ENCODE data around the gene C7orf25. TPM values are rescaled to one million over a fixed set of nuclear protein-coding genes. Genes with fewer than 3 reads are reported as not detected.

The C7orf25 gene
- total RNA-seq, 1 donor from 2014 or later = 5.9 TPM

DNA sequence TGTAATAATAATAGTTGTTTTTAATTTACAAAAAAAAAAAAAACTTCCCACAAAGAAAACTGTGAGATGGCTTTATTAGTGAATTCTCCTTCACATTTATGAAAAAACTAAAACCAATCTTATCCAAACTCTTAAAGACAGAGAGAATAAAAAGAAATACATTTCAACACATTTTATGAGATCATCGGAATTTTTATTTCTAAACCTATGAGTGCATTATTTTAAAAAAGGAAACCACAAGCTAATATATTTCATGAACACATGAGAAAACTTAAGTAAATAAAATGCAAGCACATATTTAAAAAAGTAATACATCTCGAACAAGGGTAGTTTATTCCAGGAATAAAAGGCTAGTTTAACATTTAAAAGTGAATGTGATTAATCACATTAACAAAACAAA is 31.5 kb downstream of the C7orf25 start:
- DNase-seq (ENCODE audit: low spot score) = no peak

DNA sequence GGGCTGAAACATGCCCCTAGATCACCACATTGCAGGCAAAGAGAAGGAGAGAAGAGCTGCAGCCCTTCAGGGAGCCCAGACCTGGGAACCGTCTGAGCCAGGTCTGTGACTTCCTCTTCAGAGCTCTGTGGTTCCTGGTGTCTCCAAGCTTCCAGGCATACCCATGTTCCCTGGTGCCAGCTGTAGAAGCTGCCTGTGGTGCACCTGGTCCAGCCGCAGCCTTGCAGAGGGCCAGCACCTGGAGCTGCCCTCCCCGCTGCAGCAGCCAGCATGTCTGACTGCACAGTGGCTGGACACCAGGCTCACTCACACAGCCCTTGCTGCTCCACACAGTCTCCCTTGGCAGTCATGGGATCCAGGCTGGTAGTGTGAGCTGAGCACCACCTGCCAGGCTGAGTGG is 33.6 kb downstream of the C7orf25 start:
- DNase-seq (ENCODE audit: low spot score) = no peak

DNA sequence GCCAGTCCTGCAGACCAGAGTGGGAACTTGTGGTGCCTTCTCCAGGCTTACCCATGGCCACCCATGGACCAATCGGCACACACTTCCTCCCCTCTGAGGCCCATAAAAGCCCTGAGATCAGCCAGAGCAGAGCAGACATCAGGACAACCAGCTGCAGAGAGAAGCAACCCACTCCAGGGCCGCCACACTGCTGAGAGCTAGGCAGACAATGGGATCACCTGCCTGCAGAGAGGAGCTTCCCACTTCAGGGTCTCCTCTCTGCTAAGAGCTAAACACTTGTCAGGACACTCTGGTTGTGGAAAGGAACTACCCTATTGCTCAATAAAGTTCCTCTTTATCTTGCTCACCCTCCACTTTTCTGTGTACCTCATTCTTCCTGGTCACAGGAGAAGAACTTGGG is 34.0 kb downstream of the C7orf25 start:
- DNase-seq (ENCODE audit: low spot score) = no peak

DNA sequence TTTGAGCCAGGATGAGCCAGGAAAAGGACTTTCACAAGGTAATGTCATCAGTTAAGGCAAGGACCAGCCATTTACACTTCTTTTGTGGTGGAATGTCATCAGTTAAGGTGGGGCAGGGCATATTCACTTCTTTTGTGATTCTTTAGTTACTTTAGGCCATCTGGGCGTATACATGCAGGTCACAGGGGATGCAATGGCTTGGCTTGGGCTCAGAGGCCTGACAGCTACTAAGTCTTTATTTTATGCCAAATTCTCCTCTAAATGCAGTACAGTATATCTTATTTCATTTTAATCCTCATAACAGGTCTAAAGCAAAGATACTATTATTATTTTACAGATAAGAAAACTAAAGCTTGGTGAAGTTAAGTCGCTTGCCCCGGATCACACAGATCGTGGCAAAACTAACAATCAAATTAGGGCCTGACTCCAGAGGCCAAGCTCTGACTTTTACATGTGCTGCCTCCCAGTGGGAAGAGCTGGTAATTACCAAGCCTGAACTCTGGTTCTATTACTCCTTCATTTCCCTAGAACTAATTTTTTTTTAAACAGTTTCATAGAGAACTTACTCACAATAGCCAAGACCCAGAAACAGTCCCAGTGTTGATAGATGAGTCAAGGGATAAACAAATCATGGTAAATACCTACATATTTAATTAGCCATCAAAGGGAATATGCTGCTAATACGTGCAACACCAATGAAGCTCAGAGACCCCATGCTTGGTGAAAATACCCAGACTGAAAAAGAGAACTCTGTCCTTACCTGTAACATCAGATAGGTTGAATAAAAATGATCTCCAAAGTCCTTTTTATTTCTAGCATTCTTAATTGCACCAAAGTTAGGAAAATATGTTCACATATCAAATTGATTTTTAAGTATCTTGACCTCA is 35.4 kb downstream of the C7orf25 start:
- no peak for DNase-seq (ENCODE audit: low spot score)

DNA sequence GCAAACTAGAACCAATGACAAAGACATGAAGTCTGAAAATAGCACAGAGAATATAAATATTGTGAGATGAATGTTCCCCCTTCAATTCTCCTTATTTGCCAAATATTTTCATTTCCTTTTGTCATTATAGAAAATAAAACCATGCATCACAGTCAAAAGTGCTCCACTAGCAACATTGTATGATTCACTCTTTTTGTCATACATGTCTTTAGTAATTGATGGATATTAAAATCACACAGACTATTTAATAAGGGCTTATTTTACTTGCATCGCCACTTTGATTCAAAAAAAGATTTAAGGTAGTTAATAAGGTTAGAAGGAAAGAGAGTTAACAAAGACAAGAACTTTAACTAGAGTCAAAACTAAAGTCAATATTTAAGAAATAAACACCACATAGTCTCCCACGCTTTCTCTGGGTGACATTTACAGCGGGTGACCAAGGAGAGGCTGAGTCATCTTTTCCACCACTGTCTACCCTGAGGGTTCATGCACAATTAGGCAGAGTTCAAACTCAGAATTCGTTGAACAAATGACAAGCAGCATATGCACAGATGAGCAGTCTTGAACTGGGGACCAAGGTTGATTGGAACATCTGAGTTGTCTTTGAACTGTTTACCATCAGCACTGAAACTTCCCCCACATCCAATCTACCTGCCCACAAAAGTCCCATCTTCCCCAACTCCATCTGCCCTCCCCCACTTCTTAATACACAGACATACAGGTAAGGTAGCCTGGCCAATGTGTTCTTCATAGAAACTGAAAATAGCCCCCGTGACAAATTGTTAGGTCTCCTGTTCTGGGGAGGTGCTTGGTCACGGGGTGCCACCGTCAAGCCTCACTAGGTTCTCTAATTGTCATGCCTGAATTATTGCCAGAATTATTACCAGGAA is 42.5 kb downstream of the C7orf25 start:
- DNase-seq (ENCODE audit: low spot score) = no peak

DNA sequence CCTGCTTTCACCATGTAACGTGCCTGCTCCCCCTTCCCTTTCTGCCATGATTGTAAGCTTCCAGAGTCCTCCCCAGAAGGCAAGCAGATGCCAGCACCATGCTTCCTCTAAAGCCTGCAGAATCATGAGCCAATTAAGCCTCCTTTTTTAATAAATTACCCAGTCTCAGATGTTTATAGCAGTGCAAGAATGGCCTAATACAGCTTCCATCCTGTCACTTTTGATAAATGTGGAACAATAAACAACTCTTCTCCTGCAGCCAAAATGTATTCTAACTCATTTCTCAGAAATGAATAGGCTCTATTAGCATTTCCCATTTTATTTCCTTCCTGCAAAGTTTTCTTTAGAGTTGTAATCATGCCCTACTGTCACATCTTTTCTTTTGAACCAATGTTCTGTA is 43.4 kb downstream of the C7orf25 start:
- no peak for DNase-seq (ENCODE audit: low spot score)

Other genes starting within 250 kb of the C7orf25 start
- 77.6 TPM for gene PSMA2, start 20.1 kb upstream of the C7orf25 start, total RNA-seq
- gene MRPL32, start 20.3 kb upstream of the C7orf25 start, total RNA-seq = 55.1 TPM
- 2.6 TPM for gene HECW1, start 200.6 kb upstream of the C7orf25 start, total RNA-seq